ENCODE results near the gene RABL3.

- TF ChIP-seq GATA3 (IDR thresholded peaks at IDR 0.05; ENCODE audit: low read depth, low read length) (no peak), GATA2 (IDR thresholded peaks at IDR 0.05; ENCODE audit: low read depth, low read length) (peak; percentile 9; the same call in 1 of the 2 replicates)
Measured at GRCh38 chr3:120791913-120792312, 49.6 kb upstream of the RABL3 start.

Measured in SH-SY5Y (cell line).